Panc1 (cell line): ENCODE results near the gene ZNF519. TPM values are rescaled to one million over a fixed set of nuclear protein-coding genes. Genes with fewer than 3 reads are reported as not detected.
"Not testable (repeated sequence)": the region's sequence is repeated elsewhere in the genome, so short reads cannot be mapped to it uniquely, and the experiment has no call there.

Experiments
- ATAC-seq: fragments of 200-7000 bp; cut with Tn5 transposase; 2 replicates; pipeline ENCODE4 v1.9.1; 2020; ENCODE audit warnings: mild to moderate bottlenecking, moderate library complexity
- BruUV-seq: library from RNA; stranded (reverse); fragments of 400-500 nt; replicated peaks from 2 replicates; lab custom pipeline; 2021; lab: Mats Ljungman, UMichigan
- CTCF ChIA-PET: fragments of 300-600 bp; sonication (Branson Sonifier 250); formaldehyde crosslinking; loops from one replicate; lab custom pipeline; 2022; ENCODE audit warnings: antibody characterized with exemption; lab: Charles Lee
- POLR2A ChIA-PET: fragments of 300-600 bp; sonication (Branson Sonifier 250); formaldehyde crosslinking; loops from one replicate; lab custom pipeline; 2022; ENCODE audit warnings: antibody characterized with exemption; lab: Charles Lee
- DNase-seq: peaks from one replicate; pipeline ENCODE4 v3.0.0-alpha.2; 2010; ENCODE audit warnings: low read depth, low spot score
- H3K27ac ChIP-seq: 2 replicates; pipeline ENCODE4 v1.5.1; 2011; ENCODE audit warnings: mild to moderate bottlenecking, low read length, inconsistent platforms
- H3K27me3 ChIP-seq: fragments of 200-500 bp; sonication (Bioruptor generic); 2 replicates; pipeline ENCODE4 v1.6.0; 2014; ENCODE audit warnings: low read length, inconsistent platforms; ENCODE audit not compliant: control insufficient read depth, insufficient read depth
- H3K36me3 ChIP-seq: fragments of 200-500 bp; sonication (Bioruptor generic); 2 replicates; pipeline ENCODE4 v1.5.1; 2014; ENCODE audit warnings: inconsistent platforms, mild to moderate bottlenecking, low read length, moderate library complexity; ENCODE audit not compliant: control insufficient read depth, insufficient read depth
- H3K4me1 ChIP-seq: 2 replicates; pipeline ENCODE4 v1.5.1; 2011; ENCODE audit warnings: inconsistent platforms, mild to moderate bottlenecking, low read length, moderate library complexity; ENCODE audit not compliant: control insufficient read depth, insufficient read depth
- H3K4me3 ChIP-seq, 2 experiments: 2 replicates each; pipeline ENCODE4 v1.5.1; 2011 to 2012; ENCODE audit warnings: low read depth in 2 of 2, low read length in 2 of 2, mild to moderate bottlenecking in 2 of 2, inconsistent platforms in 1 of 2, moderate library complexity in 1 of 2
- H3K9me3 ChIP-seq: fragments of 200-500 bp; sonication (Bioruptor generic); 2 replicates; pipeline ENCODE4 v1.5.1; 2014; ENCODE audit warnings: low read depth, mild to moderate bottlenecking, inconsistent platforms, low read length, moderate library complexity; ENCODE audit not compliant: control insufficient read depth, insufficient read depth
- in situ Hi-C: cut with HindIII; loops from 2 replicates; pipeline ENCODE4 v1.10.0; 2016; ENCODE audit warnings: low sequenced_read_pairs, low pct_unique_long_range_greater_than_20kb
- intact Hi-C: fragments of 100-400 bp; cut with micrococcal nuclease; formaldehyde crosslinking; loops from one replicate; pipeline ENCODE4 v1.10.0; 2022; ENCODE audit not compliant: unreplicated experiment
- total RNA-seq: library from RNA; stranded (reverse); gene quantifications from one replicate; pipeline ENCODE4 v1.2.1, GENCODE V29; 2021; ENCODE audit not compliant: unreplicated experiment

ZNF519 gene
- total RNA-seq, 1 experiment from 2014 or later, result 7.7 TPM

DNA sequence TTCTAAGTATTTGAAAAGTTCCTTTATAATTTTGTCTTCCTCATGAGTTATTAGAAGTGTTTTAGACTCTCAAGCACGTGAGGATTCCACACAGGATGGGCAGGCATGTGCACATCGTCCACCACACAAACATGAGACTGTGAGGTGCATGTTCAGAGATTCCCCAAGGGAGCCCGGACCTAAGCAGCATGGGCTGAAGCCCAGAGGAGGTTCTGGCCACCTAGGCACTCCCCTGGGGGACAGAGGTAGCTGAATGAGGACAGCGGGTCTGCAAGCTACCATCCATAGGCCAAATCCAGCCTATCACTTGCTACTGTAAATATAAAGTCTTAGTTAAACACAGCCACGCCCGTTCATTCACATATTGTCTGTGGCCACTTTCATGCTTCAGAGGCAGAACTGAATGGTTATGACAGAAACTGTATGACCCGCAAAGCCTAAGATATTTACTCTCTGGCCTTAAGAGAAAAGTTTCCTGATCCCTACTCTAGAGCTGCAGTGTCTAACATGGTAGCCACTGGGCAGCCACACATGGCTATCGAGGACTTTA lies 19.4 kb upstream of the ZNF519 start:
- H3K9me3 ChIP-seq, H3K36me3 ChIP-seq, in situ Hi-C loops, H3K27me3 ChIP-seq, BruUV-seq, H3K4me3 ChIP-seq, CTCF ChIA-PET, DNase-seq, POLR2A ChIA-PET, intact Hi-C loops, H3K27ac ChIP-seq, H3K4me1 ChIP-seq: not testable (repeated sequence)
- ATAC-seq, result 0 out of 2 replicates have a peak, but pooled peaks have one; percentile 22

DNA sequence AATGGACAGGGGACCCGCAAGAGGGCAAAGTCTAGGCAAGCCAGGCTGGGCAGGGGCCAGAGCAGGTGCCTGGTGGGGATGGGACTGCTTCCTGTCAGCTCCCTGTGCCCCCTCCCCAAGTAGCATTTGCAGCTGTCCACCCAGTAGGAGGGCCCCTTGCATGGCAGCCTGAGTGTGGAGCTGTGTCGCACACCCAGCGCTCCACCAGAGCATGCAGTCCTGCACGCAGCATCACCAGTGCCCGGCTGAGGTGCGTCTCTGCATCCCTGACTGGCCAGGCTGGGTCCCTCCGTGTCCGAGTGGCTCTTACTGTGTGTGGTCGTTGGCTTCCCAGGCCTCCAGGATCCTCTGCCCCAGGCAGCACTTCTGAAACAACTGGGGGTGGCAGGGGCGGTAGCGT lies 18.5 kb upstream of the ZNF519 start:
- H3K4me1 ChIP-seq, CTCF ChIA-PET, H3K4me3 ChIP-seq, DNase-seq, H3K27ac ChIP-seq, BruUV-seq, in situ Hi-C loops, H3K9me3 ChIP-seq, intact Hi-C loops, H3K36me3 ChIP-seq, POLR2A ChIA-PET, ATAC-seq, H3K27me3 ChIP-seq: not testable (repeated sequence)

DNA sequence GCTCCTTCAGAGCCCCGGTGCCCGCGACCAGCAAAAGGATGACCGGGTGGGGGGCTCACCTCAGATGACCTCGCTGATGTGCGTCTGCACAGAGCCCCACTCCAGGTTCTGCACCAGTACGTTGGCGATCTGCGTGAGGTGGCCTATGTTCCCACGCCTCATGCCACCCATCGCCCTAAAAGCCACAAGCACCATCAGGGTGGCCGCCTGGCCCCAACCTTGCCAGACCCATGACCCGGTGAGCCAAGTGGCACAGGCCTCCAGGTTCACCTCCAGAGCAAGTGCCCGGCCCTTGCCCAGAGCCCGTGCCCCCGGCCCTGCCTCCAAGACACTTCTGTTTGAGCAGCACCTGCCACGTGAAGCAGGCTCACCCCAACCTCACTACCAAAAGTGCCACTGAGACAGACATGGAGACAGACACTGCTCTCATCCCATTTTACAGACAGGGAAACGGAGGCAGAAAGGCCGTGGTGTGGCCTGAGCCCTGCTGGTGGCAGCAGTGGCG lies 17.7 kb upstream of the ZNF519 start:
- H3K4me3 ChIP-seq, intact Hi-C loops, H3K27ac ChIP-seq, H3K9me3 ChIP-seq, H3K27me3 ChIP-seq, in situ Hi-C loops, BruUV-seq, POLR2A ChIA-PET, H3K4me1 ChIP-seq, CTCF ChIA-PET, H3K36me3 ChIP-seq, DNase-seq, ATAC-seq: not testable (repeated sequence)

DNA sequence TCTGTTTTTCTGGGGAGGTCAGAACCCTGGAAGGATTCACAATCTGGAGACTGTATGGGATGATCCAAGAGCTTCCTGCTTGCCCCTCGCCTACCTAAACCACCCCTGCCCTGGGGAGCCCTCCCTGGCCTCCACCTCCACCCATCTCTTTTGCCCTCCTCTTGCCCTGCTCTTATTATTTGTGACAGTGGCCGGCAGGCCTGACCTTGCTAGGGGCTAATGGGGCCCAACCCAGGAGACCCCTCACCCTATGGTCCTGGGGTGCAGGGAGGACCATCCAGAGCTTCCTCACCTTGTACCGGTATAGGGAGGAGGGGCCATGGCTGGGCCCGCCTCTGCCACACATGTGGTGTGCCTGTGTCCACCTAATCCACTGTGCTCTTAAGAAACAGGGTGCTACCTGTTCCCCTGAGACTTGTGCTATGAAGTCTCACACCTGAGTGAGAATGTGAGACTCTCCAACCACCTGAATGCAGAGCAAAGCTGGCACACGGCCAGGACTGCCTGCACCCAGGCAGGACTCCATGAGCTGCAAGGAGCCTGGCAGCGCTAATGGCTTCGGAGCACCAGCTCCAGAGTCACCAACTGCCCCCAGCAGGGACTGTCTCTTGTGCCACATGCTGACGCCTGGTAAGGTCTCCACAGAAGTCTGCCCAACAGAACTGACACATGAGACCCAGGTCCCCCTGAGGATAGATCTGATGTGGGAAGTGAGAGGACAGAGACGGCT lies 17.1 kb upstream of the ZNF519 start:
- BruUV-seq, H3K27ac ChIP-seq, intact Hi-C loops, in situ Hi-C loops, ATAC-seq, H3K27me3 ChIP-seq, CTCF ChIA-PET, H3K36me3 ChIP-seq, H3K9me3 ChIP-seq, DNase-seq, POLR2A ChIA-PET, H3K4me1 ChIP-seq, H3K4me3 ChIP-seq: not testable (repeated sequence)

DNA sequence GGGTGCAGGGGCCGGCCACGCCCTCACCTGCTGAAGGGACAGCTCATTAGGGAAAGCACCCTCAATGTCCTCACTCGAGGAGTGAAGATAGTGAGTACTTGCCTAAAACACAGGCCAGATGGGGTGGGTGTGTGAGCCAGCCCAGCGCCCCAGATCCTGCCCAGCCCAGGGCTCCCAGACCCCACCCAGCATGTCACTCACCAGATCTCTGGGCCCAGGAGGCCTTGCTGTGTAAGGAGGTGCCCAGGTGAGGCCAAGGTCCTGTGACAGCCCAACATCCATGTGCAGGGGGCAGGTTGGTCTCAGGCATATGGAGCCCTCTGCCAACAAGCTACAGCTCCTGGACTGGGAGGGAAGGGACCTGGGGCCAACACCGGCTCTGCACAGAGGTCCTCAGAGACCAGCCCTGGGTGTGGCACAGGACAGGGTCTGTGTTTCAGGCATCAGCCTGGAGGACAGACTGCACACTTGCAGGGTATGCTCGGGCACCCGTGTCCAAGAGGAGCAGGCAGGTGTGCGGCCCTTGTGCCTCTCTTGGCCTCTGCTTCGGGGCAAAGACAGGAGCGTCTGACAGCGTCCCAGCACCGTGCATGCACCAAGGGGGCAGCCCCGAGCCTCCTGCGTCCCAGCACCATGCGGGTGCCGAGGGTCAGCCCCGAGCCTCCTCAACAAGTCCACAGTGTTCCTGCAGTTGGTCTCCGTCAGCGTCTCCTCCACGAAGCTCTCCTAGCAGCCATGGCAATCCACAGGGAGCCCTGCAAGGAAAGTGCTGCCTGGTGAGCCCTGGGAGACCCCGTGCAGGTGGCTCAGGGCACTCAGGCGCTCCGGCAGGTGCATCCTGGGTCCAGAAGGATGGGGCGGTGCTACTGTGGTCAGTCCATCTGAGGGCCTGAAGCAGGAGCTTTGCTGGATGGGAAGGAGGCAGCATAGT lies 16.0 kb upstream of the ZNF519 start:
- H3K4me3 ChIP-seq, ATAC-seq, H3K27me3 ChIP-seq, H3K36me3 ChIP-seq, intact Hi-C loops, BruUV-seq, H3K27ac ChIP-seq, CTCF ChIA-PET, H3K9me3 ChIP-seq, POLR2A ChIA-PET, DNase-seq, H3K4me1 ChIP-seq, in situ Hi-C loops: not testable (repeated sequence)

DNA sequence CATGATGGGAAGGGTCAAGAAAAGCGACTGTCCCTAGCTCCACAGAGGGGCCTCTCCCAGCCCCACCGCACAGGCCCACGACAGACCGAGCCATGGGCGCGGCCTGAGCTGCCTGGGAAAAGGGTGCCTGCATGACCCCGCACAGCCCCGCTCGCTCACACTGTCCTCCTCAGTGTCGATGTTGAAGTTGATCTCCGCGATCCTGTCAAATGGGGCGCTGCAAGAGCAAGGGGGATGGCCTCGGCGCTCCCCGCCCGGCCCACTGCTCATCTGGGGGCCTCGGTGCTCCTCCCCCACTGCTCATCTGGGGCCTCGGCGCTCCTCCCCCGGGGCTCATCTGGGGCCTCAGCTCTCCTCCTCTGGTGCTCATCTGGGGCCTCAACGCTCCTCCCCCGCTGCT lies 14.5 kb upstream of the ZNF519 start:
- H3K27me3 ChIP-seq, H3K9me3 ChIP-seq, H3K36me3 ChIP-seq, in situ Hi-C loops, intact Hi-C loops, H3K4me1 ChIP-seq, POLR2A ChIA-PET, H3K4me3 ChIP-seq, H3K27ac ChIP-seq, DNase-seq, ATAC-seq, CTCF ChIA-PET, BruUV-seq: not testable (repeated sequence)
